ENCODE measurements around the gene SLC5A11. TPM values are rescaled to one million over a fixed set of nuclear protein-coding genes. Genes with fewer than 3 reads are reported as not detected.

The SLC5A11 gene
- total and polyA plus RNA-seq, 7 experiments from 2014 or later = 0.46 to 0.80 (median 0.66) TPM; not detected in 3

DNA sequence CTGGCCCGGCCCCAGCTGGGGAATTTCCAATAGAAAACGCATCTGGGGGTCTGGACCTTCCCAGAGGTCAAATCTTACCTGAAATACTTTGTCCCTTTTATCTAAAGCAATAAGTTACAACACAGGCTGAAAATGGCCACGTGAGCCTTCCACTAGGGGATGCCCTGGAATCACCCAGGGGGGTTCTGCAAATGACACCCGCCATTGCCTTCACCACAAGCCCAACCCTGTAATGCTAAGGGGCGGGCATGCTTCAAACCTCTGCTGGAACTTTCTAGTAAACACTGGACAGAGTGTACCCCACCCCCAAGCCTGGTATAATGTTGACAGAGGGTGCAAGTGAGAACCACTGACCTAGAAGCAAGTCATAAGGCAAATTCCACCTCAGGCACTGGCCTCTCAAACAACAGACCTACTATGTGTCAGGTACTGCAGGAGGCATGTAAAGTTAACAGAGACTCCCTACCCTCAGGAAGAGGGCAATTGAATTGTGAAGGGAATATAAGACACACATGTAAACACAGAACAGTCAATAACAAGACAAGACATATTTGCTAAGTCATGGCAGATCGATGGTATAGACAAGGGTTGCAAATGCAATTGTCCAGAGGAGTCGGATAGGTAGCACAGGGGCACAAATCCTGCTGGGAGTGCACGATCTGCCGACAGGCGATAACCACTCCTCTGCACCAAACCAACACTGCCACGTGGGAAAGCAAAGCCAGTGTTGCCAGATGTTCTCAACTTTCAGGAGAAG, 110.4 kb downstream of the SLC5A11 start:
- ChIA-PET POLR2A (no interaction called here), CTCF (no interaction called here)
- Histone ChIP-seq H3K27ac (ENCODE audit: low read depth, low read length) (no peak overlapping the region), H3K4me1 (ENCODE audit: control insufficient read depth in 2 of 2, insufficient read depth in 2 of 2, low read length in 2 of 2) (no peaks in the 10 kb centered on the region), H3K9me3 (ENCODE audit: control insufficient read depth in 2 of 3, low read length in 3 of 3) (no peaks in the 10 kb centered on the region), H3K27me3 (ENCODE audit: control insufficient read depth in 2 of 2, insufficient read depth in 2 of 2, low read length in 2 of 2) (no peaks in the 10 kb centered on the region), H3K36me3 (ENCODE audit: control insufficient read depth in 2 of 3, insufficient read depth in 3 of 3, low read length in 3 of 3) (peaks cover 19 to 96% (median 24%) of the 10 kb centered on the region in 3 experiments), H3K4me3 (ENCODE audit: low read length) (no peak overlapping the region)
- Mint-ChIP-seq H3K36me3 (peaks cover 28 to 78% (median 46%) of the 10 kb centered on the region in 5 donors), H3K27ac (peak overlapping the region in 4 of 9 donors; percentile 12 to 36 (median 22)), H3K4me3 (no peak overlapping the region), H3K27me3 (no peaks in the 10 kb centered on the region), H3K4me1 (peaks cover 0 to 2% (median 0%) of the 10 kb centered on the region in 7 donors), H3K9me3 (no peaks in the 10 kb centered on the region)
- intact Hi-C loops (cut with micrococcal nuclease) = no loop called here
- ATAC-seq = no peak
- DNase-seq = peak in 1 of 9 donors; percentile 3

- DNase-seq = no peak
- CTCF ChIA-PET = no interaction called here
- Histone ChIP-seq H3K4me3 (ENCODE audit: low read length) (no peak overlapping the region), H3K9me3 (ENCODE audit: control insufficient read depth in 2 of 3, low read length in 3 of 3) (peaks cover 0 to 2% (median 0%) of the 10 kb centered on the region in 3 experiments), H3K36me3 (ENCODE audit: control insufficient read depth in 2 of 3, insufficient read depth in 3 of 3, low read length in 3 of 3) (peaks cover 4 to 89% (median 24%) of the 10 kb centered on the region in 3 experiments), H3K4me1 (ENCODE audit: control insufficient read depth in 2 of 2, insufficient read depth in 2 of 2, low read length in 2 of 2) (no peaks in the 10 kb centered on the region), H3K27me3 (ENCODE audit: control insufficient read depth in 2 of 2, insufficient read depth in 2 of 2, low read length in 2 of 2) (no peaks in the 10 kb centered on the region), H3K27ac (ENCODE audit: low read depth, low read length) (no peak overlapping the region)
- intact Hi-C loops (cut with micrococcal nuclease) = no loop called here
- Mint-ChIP-seq H3K4me3 (no peak overlapping the region), H3K4me1 (peaks cover 0 to 2% (median 0%) of the 10 kb centered on the region in 7 donors), H3K9me3 (peaks cover 0 to 10% (median 4%) of the 10 kb centered on the region in 11 donors), H3K27me3 (no peaks in the 10 kb centered on the region), H3K36me3 (peaks cover 31 to 78% (median 58%) of the 10 kb centered on the region in 5 donors), H3K27ac (peak overlapping the region in 4 of 9 donors; percentile 16 to 58 (median 30))
- ATAC-seq = no peak
- POLR2A ChIA-PET = no interaction called here
These were observed 112.1 kb downstream of the SLC5A11 start for GRCh38 chr16:24957887-24958286.

Other genes starting within 250 kb of the SLC5A11 start
- gene TNRC6A, start 116.3 kb upstream of the SLC5A11 start, total RNA-seq = 100 to 1,000 TPM in 1 of 5 experiments, 10 to 100 TPM in 4; 46.9 to 110 (median 77.8) TPM
- gene TNRC6A, start 116.3 kb upstream of the SLC5A11 start, polyA plus RNA-seq = 10 to 100 TPM; 13.4 to 19.8 TPM
- 10 to 100 TPM; 58.8 to 92.7 (median 70.6) TPM for gene ARHGAP17, start 169.4 kb downstream of the SLC5A11 start, total RNA-seq
- gene ARHGAP17, start 169.4 kb downstream of the SLC5A11 start, polyA plus RNA-seq = 10 to 100 TPM; 26.3 to 45.6 TPM

All from naive thymus-derived CD4-positive, alpha-beta T cell (primary cell).